ENCODE data around the gene CTRL. TPM values are rescaled to one million over a fixed set of nuclear protein-coding genes. Genes with fewer than 3 reads are reported as not detected.
A peak's percentile ranks its signal among the peaks of the same experiment; 100 is the strongest.
"Not testable (repeated sequence)": the region's sequence is repeated elsewhere in the genome, so short reads cannot be mapped to it uniquely, and the experiment has no call there.

CTRL gene
- total RNA-seq, 1 experiment from 2014 or later = 1.3 TPM

DNA sequence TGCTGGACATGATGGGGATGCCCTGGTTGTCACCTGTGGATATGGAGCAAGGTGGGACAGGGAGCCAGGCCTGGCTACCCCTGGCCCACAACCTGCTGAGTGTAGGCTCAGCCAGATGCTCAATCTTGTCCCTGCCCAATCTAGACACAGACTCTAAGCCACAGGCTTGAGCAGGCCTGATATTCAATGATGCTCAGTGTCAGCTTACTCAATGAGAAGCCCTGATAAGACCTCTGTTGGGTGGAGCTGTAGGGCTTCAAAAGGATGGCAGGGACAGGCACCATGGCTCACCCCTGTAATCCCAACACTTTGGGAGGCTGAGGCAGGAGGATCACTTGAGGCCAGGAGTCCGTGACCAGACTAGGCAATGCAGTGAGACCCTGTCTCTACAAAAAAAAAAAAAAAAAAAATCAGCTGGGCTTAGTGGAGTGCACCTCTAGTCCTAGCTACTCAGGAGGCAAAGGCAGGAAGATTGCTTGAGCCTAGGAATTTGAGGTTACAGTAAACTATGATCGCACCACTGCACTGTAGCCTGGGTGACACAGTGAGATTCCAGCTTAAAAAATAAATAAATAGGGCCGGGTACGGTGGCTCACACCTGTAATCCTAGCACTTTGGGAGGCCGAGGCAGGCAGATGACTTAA lies 8.9 kb upstream of the CTRL start:
- H3K4me2 ChIP-seq = no peak overlapping the region
- H3F3A ChIP-seq (ENCODE audit: insufficient read depth, low read depth) = peaks cover 20% of the 10 kb centered on the region
- no peak overlapping the region for H2AFZ ChIP-seq
- DNase-seq = no peak
- H3K79me2 ChIP-seq (ENCODE audit: low read depth) = peaks cover 18% of the 10 kb centered on the region
- POLR2A ChIA-PET (ENCODE audit: unreplicated experiment) = interaction anchor here (0.6 to 1.2 kb wide), 3 partner anchors 26 to 125 kb away, joined by 4 to 28 read pairs (median 5); no protein-coding TSS in a partner anchor
- no peaks in the 10 kb centered on the region for H3K27me3 ChIP-seq (ENCODE audit: insufficient read depth, low read depth)
- no peak overlapping the region for H3K27ac ChIP-seq
- no peak overlapping the region for H3K4me3 ChIP-seq
- TF ChIP-seq EZH2 (IDR thresholded peaks at IDR 0.05; ENCODE audit: low read depth) (no peak), CTCF (conservative IDR thresholded peaks at IDR 0.05) (no peak)
- no peaks in the 10 kb centered on the region for H3K9me2 ChIP-seq (ENCODE audit: insufficient read depth)
- H3K9me3 ChIP-seq (ENCODE audit: insufficient read depth, low read depth) = no peaks in the 10 kb centered on the region
- H4K20me1 ChIP-seq (ENCODE audit: insufficient read depth) = peaks cover 14% of the 10 kb centered on the region
- BruUV-seq (replicated peaks) = no TSS peak
- CTCF ChIA-PET = interaction anchor here (0.7 kb wide), 1 partner anchor 75 kb away, joined by 6 read pairs; no protein-coding TSS in a partner anchor
- H3K36me3 ChIP-seq (ENCODE audit: low read depth) = no peaks in the 10 kb centered on the region
- intact Hi-C loops (cut with micrococcal nuclease; ENCODE audit: unreplicated experiment) = loop anchor here (10.0 kb wide), 1 partner anchor 104 kb away; no protein-coding TSS in a partner anchor
- H3K4me1 ChIP-seq (replicated peaks; ENCODE audit: insufficient read depth) = peaks cover 6% of the 10 kb centered on the region; the same call in 1 of the 2 replicates

DNA sequence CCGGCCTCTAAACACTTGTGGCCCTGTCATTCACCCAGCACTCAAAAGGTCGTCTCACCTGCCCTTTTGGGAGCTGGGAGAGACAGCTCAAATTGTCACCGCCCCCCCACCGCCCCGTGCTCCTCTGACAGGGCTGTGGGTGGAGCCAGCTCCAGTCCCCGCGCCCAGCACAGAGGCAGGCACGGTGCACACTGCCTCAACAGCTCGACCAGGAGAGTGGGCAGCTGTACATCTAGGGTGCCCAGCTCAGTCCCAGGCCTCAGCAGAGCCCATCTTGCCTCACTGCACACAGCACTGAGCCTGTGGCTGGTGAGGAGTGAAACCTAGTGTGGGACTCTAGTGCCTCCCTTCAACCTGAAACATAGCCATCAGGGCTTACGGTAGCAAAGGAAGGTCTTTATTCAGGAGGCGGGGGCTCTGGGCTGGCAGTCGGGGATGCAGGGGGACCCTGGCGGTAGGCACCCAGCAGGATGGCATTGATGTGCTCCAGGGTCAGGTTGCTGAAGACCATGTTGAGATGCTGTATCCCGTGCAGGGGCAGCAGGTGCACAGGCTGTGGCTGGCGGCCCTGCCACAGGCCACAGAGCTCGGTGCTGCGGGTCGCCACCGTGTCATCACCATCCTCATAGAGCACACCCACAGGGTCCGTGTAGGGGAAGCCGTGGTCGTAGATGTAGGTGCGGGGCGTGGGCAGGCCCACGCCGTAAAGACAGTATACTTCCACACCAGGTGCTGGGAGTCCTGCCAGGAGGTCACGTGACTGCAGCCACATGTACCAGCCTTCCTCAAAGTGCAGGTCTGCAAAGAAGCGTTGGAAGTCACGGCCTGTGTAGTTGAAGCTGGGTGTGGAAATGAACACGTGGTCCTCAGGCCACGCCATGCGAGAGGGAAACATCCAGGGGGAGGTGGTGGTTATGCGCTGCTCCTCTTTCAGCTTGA lies 8.1 kb upstream of the CTRL start:
- intact Hi-C loops (cut with micrococcal nuclease; ENCODE audit: unreplicated experiment) = loop anchor here (5.0 to 10.0 kb wide), 2 partner anchors 105 to 293 kb away; no protein-coding TSS in a partner anchor
- no peak for TF ChIP-seq EZH2 (IDR thresholded peaks at IDR 0.05; ENCODE audit: low read depth)
- TF ChIP-seq CTCF (conservative IDR thresholded peaks at IDR 0.05) = no peak
- ChIA-PET POLR2A (ENCODE audit: unreplicated experiment) (interaction anchor here (0.7 to 1.2 kb wide), 2 partner anchors 27 to 415 kb away, joined by 5 read pairs; no protein-coding TSS in a partner anchor), CTCF (interaction anchor here (0.5 kb wide), 1 partner anchor 54 kb away, joined by 6 read pairs; no protein-coding TSS in a partner anchor)
- peaks cover 14% of the 10 kb centered on the region for H4K20me1 ChIP-seq (ENCODE audit: insufficient read depth)
- H3K27me3 ChIP-seq (ENCODE audit: insufficient read depth, low read depth) = no peaks in the 10 kb centered on the region
- no peaks in the 10 kb centered on the region for H3K9me2 ChIP-seq (ENCODE audit: insufficient read depth)
- no peak overlapping the region for H2AFZ ChIP-seq
- no peak for DNase-seq
- peaks cover 20% of the 10 kb centered on the region for H3F3A ChIP-seq (ENCODE audit: insufficient read depth, low read depth)
- no peak overlapping the region for H3K27ac ChIP-seq
- H3K9me3 ChIP-seq (ENCODE audit: insufficient read depth, low read depth) = no peaks in the 10 kb centered on the region
- no peak overlapping the region for H3K4me3 ChIP-seq
- H3K4me1 ChIP-seq (replicated peaks; ENCODE audit: insufficient read depth) = peaks cover 6% of the 10 kb centered on the region; the same call in 1 of the 2 replicates
- no peak overlapping the region for H3K4me2 ChIP-seq
- BruUV-seq (replicated peaks) = no TSS peak
- peaks cover 18% of the 10 kb centered on the region for H3K79me2 ChIP-seq (ENCODE audit: low read depth)
- H3K36me3 ChIP-seq (ENCODE audit: low read depth) = no peaks in the 10 kb centered on the region

GRCh38 chr16:67937713-67938112 lies 6.1 kb upstream of the CTRL start:
- not testable (repeated sequence) for H3K27me3 ChIP-seq (ENCODE audit: insufficient read depth, low read depth); H3K36me3 ChIP-seq (ENCODE audit: low read depth); H2AFZ ChIP-seq; H3K4me3 ChIP-seq; H3K27ac ChIP-seq; BruUV-seq (replicated peaks); H3K9me3 ChIP-seq (ENCODE audit: insufficient read depth, low read depth); H3K9me2 ChIP-seq (ENCODE audit: insufficient read depth); DNase-seq; H3K4me1 ChIP-seq (replicated peaks; ENCODE audit: insufficient read depth)
- intact Hi-C loops (cut with micrococcal nuclease; ENCODE audit: unreplicated experiment) = loop anchor here (5.0 kb wide), 1 partner anchor 295 kb away; no protein-coding TSS in a partner anchor
- Histone ChIP-seq H4K20me1 (ENCODE audit: insufficient read depth) (peaks cover 14% of the 10 kb centered on the region), H3F3A (ENCODE audit: insufficient read depth, low read depth) (peaks cover 26% of the 10 kb centered on the region), H3K4me2 (peak overlapping the region; percentile 91; the same call in 1 of the 2 replicates), H3K79me2 (ENCODE audit: low read depth) (peaks cover 18% of the 10 kb centered on the region)
- POLR2A ChIA-PET (ENCODE audit: unreplicated experiment) = interaction anchor here (0.6 kb wide), 1 partner anchor 533 kb away, joined by 4 read pairs; no protein-coding TSS in a partner anchor
- CTCF ChIA-PET = interaction anchor here (0.6 kb wide), 2 partner anchors 252 to 391 kb away, joined by 4 read pairs; no protein-coding TSS in a partner anchor
